Gastroesophageal sphincter (tissue), 4 donors: ENCODE results near the gene FAM184B. TPM values are rescaled to one million over a fixed set of nuclear protein-coding genes. Genes with fewer than 3 reads are reported as not detected.

Experiments
- ATAC-seq: fragments of 150-250 bp; one replicate; pipeline ENCODE4 v1.9.1; 2016; ENCODE audit warnings: mild to moderate bottlenecking, moderate library complexity
- H3K27ac ChIP-seq, 4 donors: fragments of 200-600 bp; sonication (generic) in 3 of 4; 1 replicate in 3 of 4; 2 replicates in 1 of 4; pipeline ENCODE4 v1.5.1; 2016 to 2019
- H3K27me3 ChIP-seq: fragments of 200-600 bp; sonication (generic); one replicate; pipeline ENCODE4 v1.5.1; 2019
- H3K36me3 ChIP-seq, 2 donors: fragments of 200-600 bp; sonication (generic); one replicate each; pipeline ENCODE4 v1.5.1; 2019; ENCODE audit warnings: control low read depth in 1 of 2
- H3K4me1 ChIP-seq, 3 donors: fragments of 200-600 bp; sonication (generic); 1 replicate in 2 of 3; 2 replicates in 1 of 3; pipeline ENCODE4 v1.5.1; 2016 to 2019; ENCODE audit warnings: control low read depth in 2 of 3
- H3K4me3 ChIP-seq, 2 donors: fragments of 200-600 bp; sonication (generic); one replicate each; pipeline ENCODE4 v1.5.1; 2019; ENCODE audit warnings: mild to moderate bottlenecking in 1 of 2, moderate library complexity in 1 of 2
- H3K9me3 ChIP-seq, 3 donors: fragments of 200-600 bp; sonication (generic); one replicate each; pipeline ENCODE4 v1.5.1; 2017 to 2019; ENCODE audit warnings: control low read depth in 2 of 3
- CTCF ChIP-seq, 4 experiments: fragments of 200-600 bp in 2 of 4; fragments of 450-650 bp in 2 of 4; sonication (generic) in 1 of 4; IDR thresholded peaks; one replicate each; pipeline ENCODE4 v1.5.1; 2017 to 2019; ENCODE audit warnings: antibody characterized with exemption in 4 of 4, mild to moderate bottlenecking in 2 of 4, moderate library complexity in 2 of 4
- EP300 ChIP-seq: sonication (generic); formaldehyde crosslinking; IDR thresholded peaks from one replicate; pipeline ENCODE4 v1.6.1; 2017; ENCODE audit warnings: antibody characterized with exemption, mild to moderate bottlenecking
- POLR2A ChIP-seq, 2 donors: fragments of 450-650 bp; IDR thresholded peaks; one replicate each; pipeline ENCODE4 v1.6.1; 2017; ENCODE audit warnings: antibody characterized with exemption in 2 of 2, mild to moderate bottlenecking in 2 of 2, moderate library complexity in 1 of 2
- POLR2AphosphoS5 ChIP-seq: sonication (generic); formaldehyde crosslinking; IDR thresholded peaks from one replicate; pipeline ENCODE4 v1.6.1; 2017; ENCODE audit warnings: antibody characterized with exemption
- WGBS, 2 donors: methylation state at CpG; one replicate each; pipeline ENCODE4 v1.1.5; 2018; ENCODE audit warnings: low coverage in 1 of 2; 5-methylcytosine and 5-hydroxymethylcytosine counted together
- total RNA-seq, 4 donors: library from RNA; depleted of rRNA; stranded (reverse); fragments of >200 nt; gene quantifications; one replicate each; pipeline ENCODE4 v1.1.0, GENCODE V29; 2016

FAM184B gene
- total RNA-seq, 4 donors from 2014 or later, result under 0.01 TPM; not detected in 3

DNA sequence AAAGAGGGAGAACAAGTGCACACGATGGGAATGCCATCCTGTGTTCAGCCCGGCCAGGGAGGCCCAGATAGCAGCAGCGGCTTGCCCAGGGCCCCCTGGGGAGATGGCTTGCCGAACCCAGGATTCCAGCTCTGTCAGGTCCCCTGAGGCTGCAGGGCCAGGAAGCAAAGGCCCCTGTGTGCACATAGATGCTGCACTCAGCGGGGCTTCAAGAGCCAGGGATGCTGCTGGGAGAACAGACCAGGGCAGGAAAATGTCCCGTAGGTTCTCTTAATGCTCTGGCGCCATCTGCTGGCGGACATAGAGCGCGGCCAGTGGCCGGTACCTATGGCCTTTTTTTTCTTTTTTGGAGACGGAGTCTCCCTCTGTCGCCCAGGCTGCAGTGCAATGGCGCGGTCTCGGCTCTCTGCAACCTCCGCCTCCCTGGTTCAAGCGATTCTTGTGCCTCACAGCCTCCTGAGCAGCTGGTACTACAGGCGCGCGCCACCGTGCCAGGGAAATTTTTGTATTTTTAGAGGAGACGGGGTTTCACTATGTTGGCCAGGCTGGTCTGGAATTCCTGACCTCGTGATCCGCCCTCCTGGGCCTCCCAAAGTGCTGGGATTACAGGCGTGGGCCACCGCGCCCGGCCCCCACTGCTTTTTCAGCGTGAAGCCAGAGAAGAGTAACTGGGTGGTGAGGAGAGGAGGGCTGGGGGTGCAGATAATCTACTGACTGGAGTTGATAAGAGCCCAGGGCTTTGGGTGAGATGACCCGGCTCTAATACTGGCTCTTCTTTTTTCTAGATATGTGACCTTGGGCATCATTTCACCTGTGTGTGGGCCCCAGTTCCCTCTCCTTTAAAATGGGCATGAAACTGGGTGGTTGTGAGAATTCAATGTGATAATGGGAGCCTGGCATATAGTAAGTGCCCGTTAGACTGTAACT, 144.5 kb downstream of the FAM184B start:
- no peak overlapping the region for H3K4me3 ChIP-seq
- no peak overlapping the region for H3K27ac ChIP-seq
- TF ChIP-seq POLR2A (IDR thresholded peaks at IDR 0.05) (no peak), EP300 (no peak), CTCF (IDR thresholded peaks at IDR 0.05) (peak in 3 of 4 experiments; percentile 72 to 94 (median 78))
- WGBS, 2 donors, result 24 to 80% methylated on average over 1 to 12 of the region's 32 CpGs
- H3K27me3 ChIP-seq, result peaks cover 2% of the 10 kb centered on the region
- no peaks in the 10 kb centered on the region for H3K9me3 ChIP-seq
- peak; percentile 74 for ATAC-seq
- H3K4me1 ChIP-seq, result peaks cover 0 to 9% (median 0%) of the 10 kb centered on the region in 3 donors
- H3K36me3 ChIP-seq, result peaks cover 0 to 35% of the 10 kb centered on the region in 2 donors

DNA sequence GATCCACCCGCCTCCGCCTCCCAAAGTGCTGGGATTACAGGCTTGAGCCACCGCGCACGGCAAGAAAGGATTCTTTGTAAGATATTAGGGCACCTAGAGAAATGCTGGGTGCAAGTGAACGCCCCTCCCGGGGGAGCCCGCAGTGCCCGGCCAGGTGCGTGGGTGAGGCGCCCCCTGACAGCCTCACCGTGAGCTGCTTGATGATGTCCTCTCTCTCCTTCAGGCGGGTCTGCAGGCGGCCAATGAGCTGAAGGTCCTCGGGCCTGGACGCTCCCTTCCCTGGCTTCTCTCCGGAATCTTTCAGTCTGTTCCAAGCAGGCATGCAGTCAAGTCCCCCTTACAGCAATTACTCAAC, 145.1 kb downstream of the FAM184B start:
- Histone ChIP-seq H3K27me3 (no peaks in the 10 kb centered on the region), H3K4me1 (peaks cover 0 to 6% (median 0%) of the 10 kb centered on the region in 3 donors), H3K4me3 (no peak overlapping the region), H3K36me3 (peaks cover 0 to 41% of the 10 kb centered on the region in 2 donors), H3K9me3 (no peaks in the 10 kb centered on the region), H3K27ac (no peak overlapping the region)
- no peak for ATAC-seq
- TF ChIP-seq POLR2AphosphoS5, result no peak
- no peak for TF ChIP-seq CTCF (IDR thresholded peaks at IDR 0.05)
- TF ChIP-seq POLR2A (IDR thresholded peaks at IDR 0.05), result no peak
- TF ChIP-seq EP300, result no peak
- 82 to 96% methylated on average over 3 to 5 of the region's 17 CpGs for WGBS, 2 donors

DNA sequence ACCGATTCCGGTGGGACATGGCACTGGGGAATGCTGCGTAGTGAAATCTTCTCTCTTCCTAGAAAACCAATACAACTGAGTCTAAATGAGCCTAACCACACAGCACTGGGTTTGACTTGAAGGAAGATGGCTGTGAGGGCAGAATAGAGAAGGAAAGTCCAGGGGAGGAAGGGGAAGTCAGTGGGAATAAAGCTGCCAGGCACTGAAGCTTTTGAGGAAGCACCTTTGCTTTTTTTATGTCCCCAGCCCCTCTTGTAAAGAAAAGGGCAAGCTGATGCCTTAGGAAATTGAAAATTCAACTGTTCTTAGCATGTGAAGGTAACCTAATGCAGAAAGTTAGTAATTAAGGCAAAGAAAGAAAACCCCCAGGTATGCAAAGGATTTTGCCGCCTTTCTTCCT, 146.4 kb downstream of the FAM184B start:
- 92 to 93% methylated on average over 4 of the region's 4 CpGs for WGBS, 2 donors
- H3K36me3 ChIP-seq, result peaks cover 0 to 53% of the 10 kb centered on the region in 2 donors
- no peaks in the 10 kb centered on the region for H3K27me3 ChIP-seq
- H3K4me3 ChIP-seq, result no peak overlapping the region
- ATAC-seq, result no peak
- H3K9me3 ChIP-seq, result no peaks in the 10 kb centered on the region
- peaks cover 0 to 6% (median 0%) of the 10 kb centered on the region in 3 donors for H3K4me1 ChIP-seq
- H3K27ac ChIP-seq, result no peak overlapping the region
- no peak for TF ChIP-seq POLR2AphosphoS5
- no peak for TF ChIP-seq EP300
- TF ChIP-seq CTCF (IDR thresholded peaks at IDR 0.05), result no peak
- no peak for TF ChIP-seq POLR2A (IDR thresholded peaks at IDR 0.05)

DNA sequence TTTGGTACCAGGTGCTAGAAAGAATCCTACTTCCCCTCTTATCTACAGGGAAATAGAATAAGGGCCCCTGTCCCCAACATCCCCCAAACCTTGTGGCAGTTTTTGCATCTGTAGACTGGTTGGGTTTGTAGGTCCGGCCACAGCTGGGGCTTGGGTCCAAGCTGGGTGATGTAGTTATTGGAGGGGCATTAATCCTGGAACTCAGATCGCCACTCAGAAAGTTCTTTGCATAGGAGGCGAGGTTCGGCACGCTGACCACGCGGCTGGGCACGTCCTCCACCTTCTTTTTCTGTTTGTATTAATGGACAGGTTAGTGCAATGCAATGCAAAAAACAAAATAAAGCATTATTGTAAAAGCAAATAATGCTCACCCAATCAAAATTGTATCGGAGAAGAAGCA, 147.8 kb downstream of the FAM184B start:
- no peak overlapping the region for H3K4me3 ChIP-seq
- no peaks in the 10 kb centered on the region for H3K9me3 ChIP-seq
- H3K4me1 ChIP-seq, result peaks cover 0 to 6% (median 0%) of the 10 kb centered on the region in 3 donors
- TF ChIP-seq EP300, result no peak
- TF ChIP-seq CTCF (IDR thresholded peaks at IDR 0.05), result no peak
- no peak for TF ChIP-seq POLR2AphosphoS5
- TF ChIP-seq POLR2A (IDR thresholded peaks at IDR 0.05), result no peak
- H3K36me3 ChIP-seq, result peaks cover 0 to 68% of the 10 kb centered on the region in 2 donors
- no peaks in the 10 kb centered on the region for H3K27me3 ChIP-seq
- 88 to 94% methylated on average over 5 to 7 of the region's 9 CpGs for WGBS, 2 donors
- ATAC-seq, result no peak
- H3K27ac ChIP-seq, result no peak overlapping the region

DNA sequence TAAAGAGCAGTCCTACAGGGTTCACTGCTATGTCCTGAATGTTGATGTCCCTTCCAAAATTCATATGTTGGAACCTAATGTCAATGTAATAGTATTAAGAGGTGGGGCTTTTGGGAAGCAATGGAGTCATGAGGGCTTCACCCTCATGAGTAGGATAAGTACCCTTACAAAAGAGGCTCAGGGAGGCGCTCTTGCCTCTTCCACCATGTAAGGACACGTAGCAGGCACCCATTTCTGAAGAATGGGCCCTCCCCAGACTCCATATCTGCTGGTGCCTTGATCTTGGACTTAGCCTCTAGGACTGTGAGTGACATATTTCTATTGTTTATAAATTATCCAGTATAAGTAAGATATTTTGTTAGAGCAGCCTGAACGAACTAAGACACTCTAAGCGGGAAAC, 151.2 kb downstream of the FAM184B start:
- H3K9me3 ChIP-seq, result no peaks in the 10 kb centered on the region
- peaks cover 3 to 100% of the 10 kb centered on the region in 2 donors for H3K36me3 ChIP-seq
- WGBS, 2 donors, result 67 to 75% methylated on average over 2 to 4 of the region's 4 CpGs

More for the DNA sequence above, 151.2 kb downstream of the FAM184B start:
- no peak for ATAC-seq
- TF ChIP-seq POLR2A (IDR thresholded peaks at IDR 0.05) (no peak), EP300 (no peak), POLR2AphosphoS5 (no peak), CTCF (IDR thresholded peaks at IDR 0.05) (no peak)
- Histone ChIP-seq H3K4me3 (no peak overlapping the region), H3K4me1 (no peaks in the 10 kb centered on the region), H3K27ac (no peak overlapping the region), H3K27me3 (no peaks in the 10 kb centered on the region)
